GM23248 (cell line): ENCODE measurements around the gene CCDC43.

ENCODE experiments used
- EZH2 ChIP-seq: fragments of 200-600 bp; sonication (generic); IDR thresholded peaks from 2 replicates; pipeline ENCODE4 v1.6.1; 2018; ENCODE audit warnings: antibody characterized with exemption, mild to moderate bottlenecking; ENCODE audit not compliant: insufficient read depth, poor library complexity, severe bottlenecking
- EZH2phosphoT487 ChIP-seq: fragments of 200-600 bp; sonication (generic); IDR thresholded peaks from 2 replicates; pipeline ENCODE4 v1.6.1; 2018; ENCODE audit warnings: antibody characterized with exemption, moderate library complexity, mild to moderate bottlenecking, low read depth; ENCODE audit not compliant: insufficient read depth

DNA sequence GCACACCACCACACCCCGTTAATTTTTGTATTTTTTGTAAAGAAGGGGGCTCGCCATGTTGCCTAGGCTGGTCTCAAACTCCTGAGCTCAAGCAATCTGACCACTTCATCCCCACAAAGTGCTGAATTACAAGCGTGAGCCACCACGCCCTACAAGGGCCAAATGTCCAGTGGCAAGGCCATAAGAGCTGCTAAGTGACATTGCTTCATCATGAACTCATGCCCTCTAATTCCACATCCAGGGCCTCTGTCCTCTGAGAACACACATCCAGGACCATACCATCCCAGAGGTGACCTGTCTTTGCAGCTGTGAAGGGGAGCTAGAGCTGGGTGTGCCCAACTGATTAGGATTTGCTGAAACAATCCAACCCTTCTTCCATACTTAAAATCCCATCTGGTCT is 58.9 kb downstream of the CCDC43 start:
- no peak for TF ChIP-seq EZH2phosphoT487
- no peak for TF ChIP-seq EZH2
